Activated naive CD4-positive, alpha-beta T cell treated with anti-CD3 and anti-CD28 coated beads, Interleukin-2, amount 50 U/mL, for 72 hours (primary cell): ENCODE measurements around the gene UVRAG. TPM values are rescaled to one million over a fixed set of nuclear protein-coding genes. Genes with fewer than 3 reads are reported as not detected.

Experiments
- ATAC-seq, 2 donors: fragments of 150-1000 bp; cut with Tn5 transposase; 2 replicates each; pipeline ENCODE4 v1.10.0; 2021; ENCODE audit warnings: mild to moderate bottlenecking in 2 of 2, moderate library complexity in 2 of 2
- DNase-seq, 2 donors: peaks; one replicate each; pipeline ENCODE4 v3.0.0; 2021 to 2022; ENCODE audit warnings: low spot score in 2 of 2
- H3K27ac Mint-ChIP-seq, 2 donors: one replicate each; pipeline ENCODE4 v1.8.0; 2022; ENCODE audit warnings: mild to moderate bottlenecking in 2 of 2, mixed read lengths in 2 of 2
- H3K36me3 Mint-ChIP-seq, 2 donors: one replicate each; pipeline ENCODE4 v1.8.0; 2022; ENCODE audit warnings: mixed read lengths in 2 of 2
- H3K9me3 Mint-ChIP-seq, 2 donors: one replicate each; pipeline ENCODE4 v1.8.0; 2022; ENCODE audit warnings: mixed read lengths in 2 of 2
- total RNA-seq, 2 donors: library from RNA; stranded (reverse); gene quantifications; one replicate each; pipeline ENCODE4 v1.2.3, GENCODE V29; 2022

The UVRAG gene
- total RNA-seq, 2 donors from 2014 or later = 19.9 to 22.4 TPM

GRCh38 chr11:76120513-76121101 is 305.6 kb downstream of the UVRAG start:
- ATAC-seq = no peak
- Mint-ChIP-seq H3K27ac (no peak overlapping the region), H3K9me3 (no peaks in the 10 kb centered on the region), H3K36me3 (peaks cover 0 to 4% of the 10 kb centered on the region in 2 donors)
- DNase-seq = no peak

- H3K9me3 Mint-ChIP-seq = peaks cover 0 to 4% of the 10 kb centered on the region in 2 donors
- ATAC-seq (no peak), DNase-seq (no peak)
- peaks cover 5 to 6% of the 10 kb centered on the region in 2 donors for H3K36me3 Mint-ChIP-seq
- no peak overlapping the region for H3K27ac Mint-ChIP-seq
These were observed 308.2 kb downstream of the UVRAG start for GRCh38 chr11:76123248-76123647.

GRCh38 chr11:76124905-76125770 is 310.1 kb downstream of the UVRAG start:
- H3K27ac Mint-ChIP-seq = no peak overlapping the region
- peaks cover 5 to 6% of the 10 kb centered on the region in 2 donors for H3K36me3 Mint-ChIP-seq
- DNase-seq = no peak
- ATAC-seq = no peak
- peaks cover 0 to 4% of the 10 kb centered on the region in 2 donors for H3K9me3 Mint-ChIP-seq

- no peak overlapping the region for H3K27ac Mint-ChIP-seq
- DNase-seq (no peak), ATAC-seq (no peak)
- peaks cover 0 to 4% of the 10 kb centered on the region in 2 donors for H3K9me3 Mint-ChIP-seq
- peaks cover 5 to 6% of the 10 kb centered on the region in 2 donors for H3K36me3 Mint-ChIP-seq
These were observed 314.7 kb downstream of the UVRAG start for GRCh38 chr11:76129729-76130128.

GRCh38 chr11:76131142-76131541 is 316.1 kb downstream of the UVRAG start:
- Mint-ChIP-seq H3K9me3 (peaks cover 0 to 4% of the 10 kb centered on the region in 2 donors), H3K36me3 (peaks cover 5 to 6% of the 10 kb centered on the region in 2 donors), H3K27ac (no peak overlapping the region)
- ATAC-seq = no peak
- DNase-seq = no peak

GRCh38 chr11:76131671-76132631 is 316.9 kb downstream of the UVRAG start:
- Mint-ChIP-seq H3K27ac (no peak overlapping the region), H3K36me3 (peaks cover 2% of the 10 kb centered on the region in 2 donors), H3K9me3 (peaks cover 0 to 1% of the 10 kb centered on the region in 2 donors)
- ATAC-seq = peak; percentile 22 to 94
- DNase-seq = no peak

GRCh38 chr11:76134239-76134638 is 319.2 kb downstream of the UVRAG start:
- Mint-ChIP-seq H3K36me3 (no peaks in the 10 kb centered on the region), H3K27ac (no peak overlapping the region), H3K9me3 (no peaks in the 10 kb centered on the region)
- no peak for ATAC-seq
- DNase-seq = no peak

GRCh38 chr11:76135491-76135890 is 320.5 kb downstream of the UVRAG start:
- Mint-ChIP-seq H3K36me3 (no peaks in the 10 kb centered on the region), H3K27ac (no peak overlapping the region), H3K9me3 (no peaks in the 10 kb centered on the region)
- DNase-seq (no peak), ATAC-seq (no peak)

GRCh38 chr11:76139314-76139713 is 324.3 kb downstream of the UVRAG start:
- Mint-ChIP-seq H3K36me3 (no peaks in the 10 kb centered on the region), H3K9me3 (no peaks in the 10 kb centered on the region), H3K27ac (no peak overlapping the region)
- no peak for ATAC-seq
- no peak for DNase-seq

GRCh38 chr11:76140912-76141574 is 326.0 kb downstream of the UVRAG start:
- Mint-ChIP-seq H3K36me3 (no peaks in the 10 kb centered on the region), H3K9me3 (no peaks in the 10 kb centered on the region), H3K27ac (no peak overlapping the region)
- no peak for ATAC-seq
- DNase-seq = no peak

GRCh38 chr11:76141901-76142588 is 327.0 kb downstream of the UVRAG start:
- no peak for DNase-seq
- H3K27ac Mint-ChIP-seq = no peak overlapping the region
- ATAC-seq = no peak
- no peaks in the 10 kb centered on the region for H3K9me3 Mint-ChIP-seq
- H3K36me3 Mint-ChIP-seq = no peaks in the 10 kb centered on the region

GRCh38 chr11:76143274-76143673 is 328.3 kb downstream of the UVRAG start:
- DNase-seq = no peak
- Mint-ChIP-seq H3K27ac (peak overlapping the region in 1 of 2 donors; percentile 6), H3K9me3 (no peaks in the 10 kb centered on the region), H3K36me3 (no peaks in the 10 kb centered on the region)
- no peak for ATAC-seq

- DNase-seq (no peak), ATAC-seq (no peak)
- no peak overlapping the region for H3K27ac Mint-ChIP-seq
- no peaks in the 10 kb centered on the region for H3K9me3 Mint-ChIP-seq
- no peaks in the 10 kb centered on the region for H3K36me3 Mint-ChIP-seq
These were observed 332.2 kb downstream of the UVRAG start for GRCh38 chr11:76147106-76147740.

- no peak overlapping the region for H3K27ac Mint-ChIP-seq
- no peak for ATAC-seq
- no peaks in the 10 kb centered on the region for H3K9me3 Mint-ChIP-seq
- H3K36me3 Mint-ChIP-seq = no peaks in the 10 kb centered on the region
- DNase-seq = no peak
These were observed 333.2 kb downstream of the UVRAG start for GRCh38 chr11:76148231-76148630.

- no peak overlapping the region for H3K27ac Mint-ChIP-seq
- no peak for ATAC-seq
- H3K9me3 Mint-ChIP-seq = no peaks in the 10 kb centered on the region
- H3K36me3 Mint-ChIP-seq = no peaks in the 10 kb centered on the region
- no peak for DNase-seq
These were observed 334.1 kb downstream of the UVRAG start for GRCh38 chr11:76148941-76149613.
